Activated naive CD8-positive, alpha-beta T cell treated with anti-CD3 and anti-CD28 coated beads, Interleukin-2, amount 10 ng/mL, durations not matched to agents 7 days and 5 days (primary cell): Measurements from ENCODE around the gene HPD. TPM values are rescaled to one million over a fixed set of nuclear protein-coding genes. Genes with fewer than 3 reads are reported as not detected.

Experiments used
- ATAC-seq: fragments of 150-1000 bp; cut with Tn5 transposase; one replicate; pipeline ENCODE4 v1.10.0; 2021; ENCODE audit warnings: low read depth, moderate library complexity
- POLR2A ChIA-PET: fragments of 350-600 bp; sonication (Branson Sonifier 250); formaldehyde crosslinking; loops from one replicate; lab custom pipeline; 2021; ENCODE audit warnings: antibody characterized with exemption; lab: Charles Lee
- DNase-seq: peaks from one replicate; pipeline ENCODE4 v3.0.0; 2021
- H3K27ac Mint-ChIP-seq: one replicate; pipeline ENCODE4 v1.8.0; 2022; ENCODE audit warnings: mild to moderate bottlenecking, mixed read lengths
- H3K27me3 Mint-ChIP-seq: one replicate; pipeline ENCODE4 v1.8.0; 2022; ENCODE audit warnings: mild to moderate bottlenecking, moderate library complexity, mixed read lengths
- H3K36me3 Mint-ChIP-seq: one replicate; pipeline ENCODE4 v1.8.0; 2021; ENCODE audit warnings: mild to moderate bottlenecking, mixed read lengths
- H3K4me1 Mint-ChIP-seq: one replicate; pipeline ENCODE4 v1.8.0; 2021; ENCODE audit warnings: mixed read lengths
- H3K4me3 Mint-ChIP-seq: one replicate; pipeline ENCODE4 v1.8.0; 2022; ENCODE audit warnings: mild to moderate bottlenecking, moderate library complexity, mixed read lengths
- H3K9me3 Mint-ChIP-seq: one replicate; pipeline ENCODE4 v1.8.0; 2021; ENCODE audit warnings: mixed read lengths
- total RNA-seq, 2 experiments: library from RNA; stranded (reverse); gene quantifications; one replicate each; pipeline ENCODE4 v1.2.3, GENCODE V29; 2021

HPD gene
- total RNA-seq, 2 experiments from 2014 or later = not detected

GRCh38 chr12:121802485-121802842 lies 56.2 kb downstream of the HPD start:
- Mint-ChIP-seq H3K27ac (peak overlapping the region; percentile 98), H3K4me3 (peak overlapping the region; percentile 89), H3K9me3 (no peaks in the 10 kb centered on the region), H3K4me1 (peaks cover 31% of the 10 kb centered on the region), H3K36me3 (peaks cover 20% of the 10 kb centered on the region), H3K27me3 (no peaks in the 10 kb centered on the region)
- DNase-seq (no peak), ATAC-seq (no peak)
- POLR2A ChIA-PET = interaction anchor here (0.8 to 31.1 kb wide), 11 partner anchors 0 to 223 kb away, joined by 3 to 931 read pairs (median 5); partner anchors contain the start of genes CFAP251, ORAI1, PSMD9 and RHOF

DNA sequence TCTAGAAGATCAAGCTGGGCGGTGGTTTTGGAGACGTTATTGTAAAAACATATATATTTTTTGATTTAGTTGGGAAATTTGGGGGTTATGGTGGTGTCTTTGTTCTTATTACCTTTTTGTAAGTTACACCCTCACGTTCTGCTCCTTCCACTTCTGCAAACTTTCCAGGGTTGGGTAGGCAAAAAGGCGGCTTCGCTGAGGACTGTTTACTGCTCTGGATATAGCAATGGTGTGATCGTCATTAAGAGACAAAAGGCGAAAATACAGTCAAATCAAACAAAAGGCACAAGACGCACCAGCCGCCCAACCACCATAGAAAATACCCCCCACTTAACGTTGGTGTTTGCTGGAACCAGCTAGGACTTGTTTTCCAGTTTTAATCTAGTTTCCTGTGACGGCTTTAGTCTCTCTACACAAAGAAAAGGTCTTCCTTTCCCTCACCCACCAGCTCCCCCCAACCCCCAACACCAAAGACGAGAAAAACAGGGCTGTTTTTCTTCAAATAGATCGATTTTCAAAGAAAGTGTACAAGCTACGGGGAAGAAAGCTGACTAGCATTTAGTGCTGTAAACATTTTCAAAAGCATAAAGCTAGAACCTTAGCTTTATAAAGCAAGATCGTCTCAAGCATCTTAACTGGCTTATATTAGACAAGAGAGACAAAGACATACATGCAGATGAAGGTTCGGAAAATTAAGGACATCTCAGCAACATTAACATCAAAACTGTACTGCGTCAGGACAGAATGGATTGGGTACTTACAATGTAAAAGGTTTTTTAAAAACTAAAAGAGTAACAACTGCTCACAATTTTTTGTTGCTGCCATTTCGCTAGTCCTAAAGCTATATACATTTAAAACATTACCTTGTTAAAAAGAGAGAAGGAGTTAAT lies 56.8 kb downstream of the HPD start:
- no peak for DNase-seq
- H3K36me3 Mint-ChIP-seq = peaks cover 21% of the 10 kb centered on the region

GRCh38 chr12:121800694-121801594 lies 57.7 kb downstream of the HPD start:
- POLR2A ChIA-PET = interaction anchor here (0.6 to 31.1 kb wide), 10 partner anchors 2 to 841 kb away, joined by 3 to 931 read pairs (median 4); partner anchors contain the start of genes CFAP251, PSMD9, RHOF and SETD1B
- peaks cover 25% of the 10 kb centered on the region for H3K4me1 Mint-ChIP-seq
- H3K27me3 Mint-ChIP-seq = no peaks in the 10 kb centered on the region
- H3K4me3 Mint-ChIP-seq = peak overlapping the region; percentile 89
- DNase-seq = peak; percentile 80
- peaks cover 17% of the 10 kb centered on the region for H3K36me3 Mint-ChIP-seq
- no peaks in the 10 kb centered on the region for H3K9me3 Mint-ChIP-seq
- H3K27ac Mint-ChIP-seq = peak overlapping the region; percentile 98
- ATAC-seq = peak; percentile 5

More for the DNA sequence above, 56.8 kb downstream of the HPD start:
- H3K27ac Mint-ChIP-seq = peak overlapping the region; percentile 98
- no peaks in the 10 kb centered on the region for H3K9me3 Mint-ChIP-seq
- POLR2A ChIA-PET = interaction anchor here (0.6 to 31.1 kb wide), 11 partner anchors 1 to 842 kb away, joined by 3 to 931 read pairs (median 5); partner anchors contain the start of genes CFAP251, ORAI1, PSMD9 and RHOF
- peaks cover 31% of the 10 kb centered on the region for H3K4me1 Mint-ChIP-seq
- no peaks in the 10 kb centered on the region for H3K27me3 Mint-ChIP-seq
- peak overlapping the region; percentile 89 for H3K4me3 Mint-ChIP-seq
- no peak for ATAC-seq

- peaks cover 25% of the 10 kb centered on the region for H3K4me1 Mint-ChIP-seq
- ATAC-seq = peak; percentile 34
- no peaks in the 10 kb centered on the region for H3K9me3 Mint-ChIP-seq
- peak overlapping the region; percentile 87 for H3K4me3 Mint-ChIP-seq
- H3K27ac Mint-ChIP-seq = peak overlapping the region; percentile 89
- DNase-seq = peak; percentile 88
- POLR2A ChIA-PET = interaction anchor here (0.9 to 31.1 kb wide), 6 partner anchors 3 to 173 kb away, joined by 3 to 931 read pairs (median 8); partner anchors contain the start of genes ORAI1, PSMD9, RHOF and SETD1B
- peaks cover 15% of the 10 kb centered on the region for H3K36me3 Mint-ChIP-seq
- no peaks in the 10 kb centered on the region for H3K27me3 Mint-ChIP-seq
These were observed 58.6 kb downstream of the HPD start for GRCh38 chr12:121799842-121800693.

- H3K27me3 Mint-ChIP-seq = no peaks in the 10 kb centered on the region
- POLR2A ChIA-PET = interaction anchor here (1.2 to 31.1 kb wide), 4 partner anchors 4 to 173 kb away, joined by 3 to 931 read pairs (median 467); partner anchors contain the start of genes ORAI1, RHOF and SETD1B
- ATAC-seq = peak; percentile 11
- peaks cover 32% of the 10 kb centered on the region for H3K4me1 Mint-ChIP-seq
- H3K36me3 Mint-ChIP-seq = peaks cover 15% of the 10 kb centered on the region
- H3K4me3 Mint-ChIP-seq = peak overlapping the region; percentile 87
- DNase-seq = peak; percentile 67
- no peaks in the 10 kb centered on the region for H3K9me3 Mint-ChIP-seq
- H3K27ac Mint-ChIP-seq = peak overlapping the region; percentile 89
These were observed 59.4 kb downstream of the HPD start for GRCh38 chr12:121799156-121799841.

GRCh38 chr12:121798787-121799155 lies 59.9 kb downstream of the HPD start:
- Mint-ChIP-seq H3K4me1 (peaks cover 33% of the 10 kb centered on the region), H3K36me3 (peaks cover 15% of the 10 kb centered on the region), H3K9me3 (no peaks in the 10 kb centered on the region), H3K27ac (peak overlapping the region; percentile 89), H3K4me3 (peak overlapping the region; percentile 87), H3K27me3 (no peaks in the 10 kb centered on the region)
- ATAC-seq (no peak), DNase-seq (no peak)
- POLR2A ChIA-PET = interaction anchor here (1.4 to 31.1 kb wide), 3 partner anchors 4 to 172 kb away, joined by 3 to 931 read pairs (median 931); partner anchors contain the start of genes ORAI1, RHOF and SETD1B

GRCh38 chr12:121797937-121798786 lies 60.5 kb downstream of the HPD start:
- H3K4me1 Mint-ChIP-seq = peaks cover 33% of the 10 kb centered on the region
- H3K27ac Mint-ChIP-seq = peak overlapping the region; percentile 47
- peaks cover 15% of the 10 kb centered on the region for H3K36me3 Mint-ChIP-seq
- H3K27me3 Mint-ChIP-seq = no peaks in the 10 kb centered on the region
- DNase-seq (no peak), ATAC-seq (no peak)
- H3K9me3 Mint-ChIP-seq = no peaks in the 10 kb centered on the region
- H3K4me3 Mint-ChIP-seq = peak overlapping the region; percentile 87
- POLR2A ChIA-PET = interaction anchor here (1.4 to 31.1 kb wide), 3 partner anchors 5 to 171 kb away, joined by 3 to 931 read pairs (median 931); partner anchors contain the start of genes ORAI1, RHOF and SETD1B

GRCh38 chr12:121796855-121797751 lies 61.6 kb downstream of the HPD start:
- POLR2A ChIA-PET = interaction anchor here (0.7 to 31.1 kb wide), 4 partner anchors 6 to 169 kb away, joined by 3 to 931 read pairs (median 468); partner anchors contain the start of genes RHOF and SETD1B
- Mint-ChIP-seq H3K4me1 (peaks cover 33% of the 10 kb centered on the region), H3K27me3 (no peaks in the 10 kb centered on the region), H3K36me3 (peaks cover 17% of the 10 kb centered on the region), H3K9me3 (no peaks in the 10 kb centered on the region), H3K27ac (peak overlapping the region; percentile 70), H3K4me3 (peak overlapping the region; percentile 87)
- ATAC-seq (no peak), DNase-seq (no peak)

- peak overlapping the region; percentile 72 for H3K4me3 Mint-ChIP-seq
- no peak for ATAC-seq
- POLR2A ChIA-PET = interaction anchor here (0.8 to 31.1 kb wide), 8 partner anchors 6 to 99 kb away, joined by 3 to 931 read pairs (median 10); partner anchors contain the start of genes PSMD9, RHOF, SETD1B and TMEM120B
- peaks cover 16% of the 10 kb centered on the region for H3K36me3 Mint-ChIP-seq
- H3K9me3 Mint-ChIP-seq = no peaks in the 10 kb centered on the region
- peak overlapping the region; percentile 92 for H3K27ac Mint-ChIP-seq
- H3K27me3 Mint-ChIP-seq = no peaks in the 10 kb centered on the region
- peak; percentile 89 for DNase-seq
- H3K4me1 Mint-ChIP-seq = peaks cover 42% of the 10 kb centered on the region
These were observed 63.4 kb downstream of the HPD start for GRCh38 chr12:121795034-121795968.
